MM.1S (cell line): ENCODE results near the gene NQO2.
"Not testable (repeated sequence)": the region's sequence is repeated elsewhere in the genome, so short reads cannot be mapped to it uniquely, and the experiment has no call there.

Experiments used
- EZH2 ChIP-seq: fragments of 300-600 bp; sonication (generic); optimal IDR thresholded peaks from 2 replicates; pipeline ENCODE3; 2017; ENCODE audit warnings: low read depth, mild to moderate bottlenecking, antibody characterized with exemption, low read length, mixed read lengths
- TF ChIP-seq, protein P1 (sequence below): fragments of 300-600 bp; sonication (generic); IDR thresholded peaks from 2 replicates; pipeline ENCODE4 v1.5.1; 2016; ENCODE audit warnings: antibody characterized with exemption, low read length, mixed read lengths

GRCh38 chr6:3055158-3055499 is 55.4 kb downstream of the NQO2 start:
- TF ChIP-seq, protein P1, sequence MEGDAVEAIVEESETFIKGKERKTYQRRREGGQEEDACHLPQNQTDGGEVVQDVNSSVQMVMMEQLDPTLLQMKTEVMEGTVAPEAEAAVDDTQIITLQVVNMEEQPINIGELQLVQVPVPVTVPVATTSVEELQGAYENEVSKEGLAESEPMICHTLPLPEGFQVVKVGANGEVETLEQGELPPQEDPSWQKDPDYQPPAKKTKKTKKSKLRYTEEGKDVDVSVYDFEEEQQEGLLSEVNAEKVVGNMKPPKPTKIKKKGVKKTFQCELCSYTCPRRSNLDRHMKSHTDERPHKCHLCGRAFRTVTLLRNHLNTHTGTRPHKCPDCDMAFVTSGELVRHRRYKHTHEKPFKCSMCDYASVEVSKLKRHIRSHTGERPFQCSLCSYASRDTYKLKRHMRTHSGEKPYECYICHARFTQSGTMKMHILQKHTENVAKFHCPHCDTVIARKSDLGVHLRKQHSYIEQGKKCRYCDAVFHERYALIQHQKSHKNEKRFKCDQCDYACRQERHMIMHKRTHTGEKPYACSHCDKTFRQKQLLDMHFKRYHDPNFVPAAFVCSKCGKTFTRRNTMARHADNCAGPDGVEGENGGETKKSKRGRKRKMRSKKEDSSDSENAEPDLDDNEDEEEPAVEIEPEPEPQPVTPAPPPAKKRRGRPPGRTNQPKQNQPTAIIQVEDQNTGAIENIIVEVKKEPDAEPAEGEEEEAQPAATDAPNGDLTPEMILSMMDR, result not testable (repeated sequence)
- TF ChIP-seq EZH2, result not testable (repeated sequence)
